HepG2 (cell line): Measurements from ENCODE around the gene RPS28. TPM values are rescaled to one million over a fixed set of nuclear protein-coding genes. Genes with fewer than 3 reads are reported as not detected.
A peak's percentile ranks its signal among the peaks of the same experiment; 100 is the strongest.

Experiments
- ATAC-seq: fragments of 200-7000 bp; cut with Tn5 transposase; 3 replicates; pipeline ENCODE4 v1.9.1; 2020; ENCODE audit warnings: mild to moderate bottlenecking, moderate library complexity
- BruUV-seq: library from RNA; stranded (reverse); fragments of 400-500 nt; replicated peaks from 2 replicates; lab custom pipeline; 2021; lab: Mats Ljungman, UMichigan
- CTCF ChIA-PET: fragments of 300-600 bp; formaldehyde crosslinking; extraction: SDS; loops from one replicate; lab custom pipeline; 2021; ENCODE audit warnings: low total read pairs, inconsistent platforms, low intra/inter-chr PET ratio; lab: Yijun Ruan, JAX
- POLR2A ChIA-PET: fragments of 350-600 bp; sonication (Branson Sonifier 250); formaldehyde crosslinking; loops from one replicate; lab custom pipeline; 2020; ENCODE audit warnings: antibody characterized with exemption, inconsistent platforms; lab: Yijun Ruan, JAX
- DNase-seq: peaks from one replicate; pipeline ENCODE4 v3.0.0-alpha.2; 2015; ENCODE audit warnings: low spot score
- FAIRE-seq: peaks from 3 replicates; lab custom pipeline; 2011; peaks lifted over from hg19 to GRCh38; lab: Jason Lieb, UNC
- H2AFZ ChIP-seq: one replicate; pipeline ENCODE4 v1.6.1; 2011; ENCODE audit warnings: low read length, inconsistent platforms
- H3K27ac ChIP-seq: fragments of 300-600 bp; 3 replicates; pipeline ENCODE4 v1.8.0; 2011; ENCODE audit warnings: mixed run types, mild to moderate bottlenecking, mixed read lengths, low read length, inconsistent platforms; ENCODE audit not compliant: insufficient read depth; ENCODE audit errors: extremely low read length
- H3K27me3 ChIP-seq, 2 experiments: fragments of 200-600 bp in 1 of 2; 2 replicates in 1 of 2; 3 replicates in 1 of 2; pipeline versions ENCODE4 v1.6.0 to v1.8.0; 2011; ENCODE audit warnings: low read length in 2 of 2, mild to moderate bottlenecking in 2 of 2, moderate library complexity in 2 of 2, inconsistent platforms in 1 of 2; ENCODE audit not compliant: insufficient read depth in 2 of 2, control insufficient read depth in 1 of 2
- H3K36me3 ChIP-seq, 2 experiments: fragments of 200-600 bp in 1 of 2; replicated peaks in 1 of 2; 2 replicates in 1 of 2; 3 replicates in 1 of 2; pipeline versions ENCODE4 v1.5.1 to v1.8.0; 2011; ENCODE audit warnings: low read length in 2 of 2, inconsistent platforms in 1 of 2; ENCODE audit not compliant: insufficient read depth in 2 of 2, control insufficient read depth in 1 of 2
- H3K4me1 ChIP-seq: 2 replicates; pipeline ENCODE4 v1.5.1; 2012; ENCODE audit warnings: low read length, inconsistent platforms; ENCODE audit not compliant: insufficient read depth
- H3K4me2 ChIP-seq: 2 replicates; pipeline ENCODE4 v1.6.0; 2011; ENCODE audit warnings: low read depth, low read length, inconsistent platforms
- H3K4me3 ChIP-seq, 3 experiments: fragments of 200-600 bp in 1 of 3; sonication (generic), shearing (Covaris generic) in 1 of 3; replicated peaks in 1 of 3; 2 replicates each; pipeline ENCODE4 v1.5.1; 2011 to 2016; ENCODE audit warnings: low read length in 3 of 3, inconsistent platforms in 2 of 3, low read depth in 2 of 3, mild to moderate bottlenecking in 2 of 3, control low read depth in 1 of 3, mixed read lengths in 1 of 3; ENCODE audit not compliant: insufficient read depth in 1 of 3
- H3K79me2 ChIP-seq: one replicate; pipeline ENCODE4 v1.6.1; 2011; ENCODE audit warnings: low read length, inconsistent platforms; ENCODE audit not compliant: insufficient read depth
- H3K9ac ChIP-seq: 2 replicates; pipeline ENCODE4 v1.6.0; 2011; ENCODE audit warnings: mild to moderate bottlenecking, low read depth, low read length, inconsistent platforms; ENCODE audit not compliant: insufficient read depth
- H3K9me3 ChIP-seq: 2 replicates; pipeline ENCODE4 v1.5.1; 2012; ENCODE audit warnings: mild to moderate bottlenecking, low read length
- H4K20me1 ChIP-seq: 2 replicates; pipeline ENCODE4 v1.6.0; 2011; ENCODE audit warnings: inconsistent platforms, mild to moderate bottlenecking, low read length, moderate library complexity; ENCODE audit not compliant: insufficient read depth
- CENPT ChIP-seq: sonication (generic); formaldehyde crosslinking; IDR thresholded peaks from 2 replicates; pipeline ENCODE4 v1.8.0; 2022; ENCODE audit warnings: low read depth, mild to moderate bottlenecking, moderate library complexity, missing genetic modification reagents
- CSRNP1 ChIP-seq: sonication (generic); formaldehyde crosslinking; IDR thresholded peaks from 2 replicates; pipeline ENCODE4 v1.8.1; 2023; ENCODE audit warnings: mild to moderate bottlenecking, missing genetic modification reagents
- DPF2 ChIP-seq: sonication (generic); formaldehyde crosslinking; IDR thresholded peaks from 2 replicates; pipeline ENCODE4 v1.4.0; 2020; ENCODE audit warnings: mild to moderate bottlenecking, low read depth, missing genetic modification reagents, borderline replicate concordance
- E2F5 ChIP-seq: sonication (generic); formaldehyde crosslinking; conservative IDR thresholded peaks from 2 replicates; pipeline ENCODE4 v1.4.0; 2020; ENCODE audit warnings: missing genetic modification reagents
- HNRNPUL1 ChIP-seq: fragments of 200-400 bp; formaldehyde crosslinking; IDR thresholded peaks from 2 replicates; pipeline ENCODE4 v1.6.1; 2017; ENCODE audit warnings: low read depth, mild to moderate bottlenecking, low read length, moderate library complexity
- NFE2L2 ChIP-seq: fragments of 150-350 bp; IDR thresholded peaks from 2 replicates; pipeline ENCODE4 v1.6.1; 2014; ENCODE audit warnings: low read length
- NFRKB ChIP-seq: fragments of 450-650 bp; IDR thresholded peaks from 2 replicates; pipeline ENCODE4 v1.6.1; 2017
- NONO ChIP-seq, 2 experiments: fragments of 450-650 bp in 1 of 2; sonication (generic) in 1 of 2; formaldehyde crosslinking in 1 of 2; IDR thresholded peaks in 1 of 2; conservative IDR thresholded peaks in 1 of 2; 2 replicates each; pipeline versions ENCODE4 v1.6.1 to v1.8.0; 2017 to 2022; ENCODE audit warnings: mild to moderate bottlenecking in 1 of 2, missing genetic modification reagents in 1 of 2, moderate library complexity in 1 of 2
- REST ChIP-seq, 2 experiments: IDR thresholded peaks; 2 replicates each; pipeline ENCODE4 v1.6.1; 2011 to 2012; ENCODE audit warnings: low read length in 2 of 2, borderline replicate concordance in 1 of 2, low read depth in 1 of 2, mild to moderate bottlenecking in 1 of 2, moderate library complexity in 1 of 2
- SMAD9 ChIP-seq: sonication (generic); formaldehyde crosslinking; IDR thresholded peaks from 2 replicates; pipeline ENCODE4 v1.5.1; 2020; ENCODE audit warnings: mild to moderate bottlenecking, missing genetic modification reagents
- SSRP1 ChIP-seq: IDR thresholded peaks from 2 replicates; pipeline ENCODE4 v1.6.1; 2016; ENCODE audit warnings: control low read depth
- TFDP1 ChIP-seq: IDR thresholded peaks from 2 replicates; pipeline ENCODE4 v1.6.1; 2016; ENCODE audit warnings: missing compliant biosample characterization, missing genetic modification reagents, borderline replicate concordance
- ZNF17 ChIP-seq: sonication (generic); formaldehyde crosslinking; IDR thresholded peaks from 2 replicates; pipeline ENCODE4 v1.5.0; 2020; ENCODE audit warnings: mild to moderate bottlenecking, missing genetic modification reagents
- ZNF704 ChIP-seq: sonication (generic); formaldehyde crosslinking; IDR thresholded peaks from 2 replicates; pipeline ENCODE4 v1.8.1; 2023; ENCODE audit warnings: mild to moderate bottlenecking, inconsistent platforms, moderate library complexity, missing genetic modification reagents, borderline replicate concordance
- WGBS: methylation state at CpG from one replicate; pipeline ENCODE4 v1.1.6; 2017; ENCODE audit warnings: low lambda C conversion rate; 5-methylcytosine and 5-hydroxymethylcytosine counted together
- in situ Hi-C: cut with HindIII; loops from 2 replicates; pipeline ENCODE4 v1.10.0; 2017; ENCODE audit warnings: low pct_unique_long_range_greater_than_20kb; ENCODE audit not compliant: extremely low pct_ligation_motif_present
- intact Hi-C: fragments of 100-400 bp; cut with micrococcal nuclease; formaldehyde crosslinking; loops from one replicate; pipeline ENCODE4 v1.10.0; 2022; ENCODE audit not compliant: unreplicated experiment
- polyA plus RNA-seq, 8 experiments: library from polyadenylated mRNA; depleted of rRNA in 3 of 8; stranded (reverse) in 7 of 8; unstranded in 1 of 8; fragments of >200 nt; fragmentation: Illumina TruSeq in 4 of 8; extraction: Trizol in 4 of 8; gene quantifications; 2 replicates each; pipeline versions ENCODE4 v1.2.1 to v1.2.3, GENCODE V29; 2011 to 2016; ENCODE audit warnings: low read depth in 4 of 8, missing spikeins in 1 of 8, mixed read lengths in 1 of 8; ENCODE audit not compliant: insufficient read depth in 1 of 8
- total RNA-seq, 5 experiments: library from RNA; depleted of rRNA; stranded (reverse); fragments of >200 nt; fragmentation: Illumina TruSeq; extraction: Trizol; gene quantifications; 2 replicates each; pipeline ENCODE4 v1.2.3, GENCODE V29; 2016; ENCODE audit warnings: low read depth in 1 of 5

Gene RPS28
- total and polyA plus RNA-seq, 2 of the 13 experiments (the other 11 are each of a cell fraction or from before 2014, with no cell fraction given) = 281 to 545 TPM

GRCh38 chr19:8334458-8335342 lies 13.4 kb downstream of the RPS28 start:
- Histone ChIP-seq H3K79me2 (no peaks in the 10 kb centered on the region), H3K9me3 (no peaks in the 10 kb centered on the region), H3K36me3 (no peaks in the 10 kb centered on the region), H3K27ac (no peak overlapping the region), H3K4me2 (peak overlapping the region; percentile 58), H2AFZ (no peak overlapping the region), H3K4me1 (peaks cover 47% of the 10 kb centered on the region), H4K20me1 (no peaks in the 10 kb centered on the region), H3K27me3 (peaks cover 10 to 52% of the 10 kb centered on the region in 2 experiments), H3K9ac (no peak overlapping the region), H3K4me3 (peak overlapping the region; percentile 26 to 65 (median 43); a peak in 4 of 6 replicates)
- ATAC-seq (peak; percentile 56), DNase-seq (peak; percentile 27), FAIRE-seq (no peak)
- in situ Hi-C loops (no loop called here), intact Hi-C loops (no loop called here)
- WGBS = no CpG with 5 or more reads among the region's 117 CpGs
- CTCF ChIA-PET = no interaction called here
- POLR2A ChIA-PET = interaction anchor here (0.6 to 2.1 kb wide), 5 partner anchors 10 to 89 kb away, joined by 3 to 16 read pairs (median 3); partner anchors contain the start of genes NDUFA7 and RPS28
- no TSS peak for BruUV-seq
- TF ChIP-seq TFDP1 (CRISPR knock-in tag) (peak; percentile 31; the same call in 1 of the 2 replicates), ZNF704 (CRISPR knock-in tag) (no peak), NFE2L2 (no peak), NONO (IDR thresholded peaks at IDR 0.05) (no peak), NONO (CRISPR knock-in tag; conservative IDR thresholded peaks at IDR 0.05) (no peak), CSRNP1 (CRISPR knock-in tag) (no peak), NFRKB (no peak), HNRNPUL1 (no peak), ZNF17 (CRISPR knock-in tag) (no peak), SSRP1 (no peak), REST (IDR thresholded peaks at IDR 0.05; ENCODE audit: borderline replicate concordance in 1 of 2, low read depth in 1 of 2, low read length in 2 of 2) (no peak), SMAD9 (no peak), DPF2 (CRISPR knock-in tag) (no peak), CENPT (no peak), E2F5 (CRISPR knock-in tag) (no peak)
